H1 (cell line): ENCODE measurements around the gene MCF2L.

ENCODE experiments used
- CEBPB ChIP-seq: IDR thresholded peaks from 2 replicates; pipeline ENCODE4 v1.6.1; 2012; ENCODE audit warnings: low read depth, low read length
- EZH2 ChIP-seq: fragments of 200-600 bp; sonication (generic); IDR thresholded peaks from 2 replicates; pipeline ENCODE4 v1.7.1; 2012; ENCODE audit warnings: low read depth, mild to moderate bottlenecking, moderate library complexity, low read length, inconsistent platforms; ENCODE audit not compliant: severe bottlenecking
- POLR2A ChIP-seq, 2 experiments: IDR thresholded peaks; 1 replicate in 1 of 2; 2 replicates in 1 of 2; pipeline ENCODE4 v1.6.1; 2011; ENCODE audit warnings: low read depth in 2 of 2, low read length in 2 of 2, mild to moderate bottlenecking in 2 of 2; ENCODE audit errors: control extremely low read depth in 1 of 2
- RFX5 ChIP-seq: IDR thresholded peaks from 2 replicates; pipeline ENCODE4 v1.6.1; 2011; ENCODE audit warnings: low read depth, low read length, improper control_type of control experiment, borderline replicate concordance
- SRF ChIP-seq: IDR thresholded peaks from 2 replicates; pipeline ENCODE4 v1.6.1; 2011; ENCODE audit warnings: mild to moderate bottlenecking, low read depth, low read length, moderate library complexity
- ZNF274 ChIP-seq: IDR thresholded peaks from 2 replicates; pipeline ENCODE4 v1.7.0; 2012; ENCODE audit warnings: low read length, borderline replicate concordance; ENCODE audit errors: extremely low read depth
- TF ChIP-seq, protein P1 (sequence below), 3 experiments: IDR thresholded peaks; 1 replicate in 2 of 3; 2 replicates in 1 of 3; pipeline versions ENCODE4 v1.5.1 to v1.6.1; 2011; ENCODE audit warnings: low read length in 3 of 3, mild to moderate bottlenecking in 3 of 3, inconsistent platforms in 2 of 3, low read depth in 1 of 3, moderate library complexity in 1 of 3; ENCODE audit not compliant: insufficient read depth in 1 of 3; ENCODE audit errors: control extremely low read depth in 1 of 3
- TF ChIP-seq, protein P2 (sequence below): fragments of 300-600 bp; sonication (generic); IDR thresholded peaks from 2 replicates; pipeline ENCODE4 v1.7.1; 2012; ENCODE audit warnings: low read length, moderate library complexity, mild to moderate bottlenecking, inconsistent platforms; ENCODE audit not compliant: insufficient replicate concordance

DNA sequence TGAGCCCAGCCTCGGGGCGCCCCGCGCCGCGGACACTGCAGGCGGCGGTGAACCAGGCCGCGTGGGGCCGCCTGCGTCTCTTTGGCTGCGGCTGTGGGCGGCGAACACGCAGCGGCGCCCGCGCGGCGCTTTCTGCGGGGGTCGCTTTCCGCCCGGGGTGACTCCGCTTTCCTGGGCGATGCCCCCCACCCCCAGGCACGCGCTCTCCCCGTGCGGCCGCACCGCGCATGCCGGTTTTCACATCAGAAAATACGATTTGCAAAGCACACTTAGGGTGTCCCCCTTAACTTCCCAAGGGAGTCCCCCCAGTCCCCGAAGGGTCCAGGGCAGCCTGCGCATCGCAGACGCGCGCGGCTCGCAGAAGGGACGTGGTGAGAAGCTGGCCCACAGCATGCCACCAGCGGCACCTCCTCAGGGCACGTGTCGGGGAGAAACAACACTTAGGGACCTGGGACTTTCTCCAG lies 141.9 kb downstream of the MCF2L start:
- no peak for TF ChIP-seq SRF
- no peak for TF ChIP-seq POLR2A (IDR thresholded peaks at IDR 0.05; ENCODE audit: control extremely low read depth in 1 of 2, low read depth in 2 of 2, low read length in 2 of 2)
- TF ChIP-seq, protein P1, sequence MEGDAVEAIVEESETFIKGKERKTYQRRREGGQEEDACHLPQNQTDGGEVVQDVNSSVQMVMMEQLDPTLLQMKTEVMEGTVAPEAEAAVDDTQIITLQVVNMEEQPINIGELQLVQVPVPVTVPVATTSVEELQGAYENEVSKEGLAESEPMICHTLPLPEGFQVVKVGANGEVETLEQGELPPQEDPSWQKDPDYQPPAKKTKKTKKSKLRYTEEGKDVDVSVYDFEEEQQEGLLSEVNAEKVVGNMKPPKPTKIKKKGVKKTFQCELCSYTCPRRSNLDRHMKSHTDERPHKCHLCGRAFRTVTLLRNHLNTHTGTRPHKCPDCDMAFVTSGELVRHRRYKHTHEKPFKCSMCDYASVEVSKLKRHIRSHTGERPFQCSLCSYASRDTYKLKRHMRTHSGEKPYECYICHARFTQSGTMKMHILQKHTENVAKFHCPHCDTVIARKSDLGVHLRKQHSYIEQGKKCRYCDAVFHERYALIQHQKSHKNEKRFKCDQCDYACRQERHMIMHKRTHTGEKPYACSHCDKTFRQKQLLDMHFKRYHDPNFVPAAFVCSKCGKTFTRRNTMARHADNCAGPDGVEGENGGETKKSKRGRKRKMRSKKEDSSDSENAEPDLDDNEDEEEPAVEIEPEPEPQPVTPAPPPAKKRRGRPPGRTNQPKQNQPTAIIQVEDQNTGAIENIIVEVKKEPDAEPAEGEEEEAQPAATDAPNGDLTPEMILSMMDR (IDR thresholded peaks at IDR 0.05; ENCODE audit: control extremely low read depth in 1 of 3, insufficient read depth in 1 of 3, low read depth in 1 of 3, low read length in 3 of 3) = no peak
- TF ChIP-seq ZNF274 = no peak
- no peak for TF ChIP-seq RFX5
- no peak for TF ChIP-seq EZH2
- TF ChIP-seq, protein P2, sequence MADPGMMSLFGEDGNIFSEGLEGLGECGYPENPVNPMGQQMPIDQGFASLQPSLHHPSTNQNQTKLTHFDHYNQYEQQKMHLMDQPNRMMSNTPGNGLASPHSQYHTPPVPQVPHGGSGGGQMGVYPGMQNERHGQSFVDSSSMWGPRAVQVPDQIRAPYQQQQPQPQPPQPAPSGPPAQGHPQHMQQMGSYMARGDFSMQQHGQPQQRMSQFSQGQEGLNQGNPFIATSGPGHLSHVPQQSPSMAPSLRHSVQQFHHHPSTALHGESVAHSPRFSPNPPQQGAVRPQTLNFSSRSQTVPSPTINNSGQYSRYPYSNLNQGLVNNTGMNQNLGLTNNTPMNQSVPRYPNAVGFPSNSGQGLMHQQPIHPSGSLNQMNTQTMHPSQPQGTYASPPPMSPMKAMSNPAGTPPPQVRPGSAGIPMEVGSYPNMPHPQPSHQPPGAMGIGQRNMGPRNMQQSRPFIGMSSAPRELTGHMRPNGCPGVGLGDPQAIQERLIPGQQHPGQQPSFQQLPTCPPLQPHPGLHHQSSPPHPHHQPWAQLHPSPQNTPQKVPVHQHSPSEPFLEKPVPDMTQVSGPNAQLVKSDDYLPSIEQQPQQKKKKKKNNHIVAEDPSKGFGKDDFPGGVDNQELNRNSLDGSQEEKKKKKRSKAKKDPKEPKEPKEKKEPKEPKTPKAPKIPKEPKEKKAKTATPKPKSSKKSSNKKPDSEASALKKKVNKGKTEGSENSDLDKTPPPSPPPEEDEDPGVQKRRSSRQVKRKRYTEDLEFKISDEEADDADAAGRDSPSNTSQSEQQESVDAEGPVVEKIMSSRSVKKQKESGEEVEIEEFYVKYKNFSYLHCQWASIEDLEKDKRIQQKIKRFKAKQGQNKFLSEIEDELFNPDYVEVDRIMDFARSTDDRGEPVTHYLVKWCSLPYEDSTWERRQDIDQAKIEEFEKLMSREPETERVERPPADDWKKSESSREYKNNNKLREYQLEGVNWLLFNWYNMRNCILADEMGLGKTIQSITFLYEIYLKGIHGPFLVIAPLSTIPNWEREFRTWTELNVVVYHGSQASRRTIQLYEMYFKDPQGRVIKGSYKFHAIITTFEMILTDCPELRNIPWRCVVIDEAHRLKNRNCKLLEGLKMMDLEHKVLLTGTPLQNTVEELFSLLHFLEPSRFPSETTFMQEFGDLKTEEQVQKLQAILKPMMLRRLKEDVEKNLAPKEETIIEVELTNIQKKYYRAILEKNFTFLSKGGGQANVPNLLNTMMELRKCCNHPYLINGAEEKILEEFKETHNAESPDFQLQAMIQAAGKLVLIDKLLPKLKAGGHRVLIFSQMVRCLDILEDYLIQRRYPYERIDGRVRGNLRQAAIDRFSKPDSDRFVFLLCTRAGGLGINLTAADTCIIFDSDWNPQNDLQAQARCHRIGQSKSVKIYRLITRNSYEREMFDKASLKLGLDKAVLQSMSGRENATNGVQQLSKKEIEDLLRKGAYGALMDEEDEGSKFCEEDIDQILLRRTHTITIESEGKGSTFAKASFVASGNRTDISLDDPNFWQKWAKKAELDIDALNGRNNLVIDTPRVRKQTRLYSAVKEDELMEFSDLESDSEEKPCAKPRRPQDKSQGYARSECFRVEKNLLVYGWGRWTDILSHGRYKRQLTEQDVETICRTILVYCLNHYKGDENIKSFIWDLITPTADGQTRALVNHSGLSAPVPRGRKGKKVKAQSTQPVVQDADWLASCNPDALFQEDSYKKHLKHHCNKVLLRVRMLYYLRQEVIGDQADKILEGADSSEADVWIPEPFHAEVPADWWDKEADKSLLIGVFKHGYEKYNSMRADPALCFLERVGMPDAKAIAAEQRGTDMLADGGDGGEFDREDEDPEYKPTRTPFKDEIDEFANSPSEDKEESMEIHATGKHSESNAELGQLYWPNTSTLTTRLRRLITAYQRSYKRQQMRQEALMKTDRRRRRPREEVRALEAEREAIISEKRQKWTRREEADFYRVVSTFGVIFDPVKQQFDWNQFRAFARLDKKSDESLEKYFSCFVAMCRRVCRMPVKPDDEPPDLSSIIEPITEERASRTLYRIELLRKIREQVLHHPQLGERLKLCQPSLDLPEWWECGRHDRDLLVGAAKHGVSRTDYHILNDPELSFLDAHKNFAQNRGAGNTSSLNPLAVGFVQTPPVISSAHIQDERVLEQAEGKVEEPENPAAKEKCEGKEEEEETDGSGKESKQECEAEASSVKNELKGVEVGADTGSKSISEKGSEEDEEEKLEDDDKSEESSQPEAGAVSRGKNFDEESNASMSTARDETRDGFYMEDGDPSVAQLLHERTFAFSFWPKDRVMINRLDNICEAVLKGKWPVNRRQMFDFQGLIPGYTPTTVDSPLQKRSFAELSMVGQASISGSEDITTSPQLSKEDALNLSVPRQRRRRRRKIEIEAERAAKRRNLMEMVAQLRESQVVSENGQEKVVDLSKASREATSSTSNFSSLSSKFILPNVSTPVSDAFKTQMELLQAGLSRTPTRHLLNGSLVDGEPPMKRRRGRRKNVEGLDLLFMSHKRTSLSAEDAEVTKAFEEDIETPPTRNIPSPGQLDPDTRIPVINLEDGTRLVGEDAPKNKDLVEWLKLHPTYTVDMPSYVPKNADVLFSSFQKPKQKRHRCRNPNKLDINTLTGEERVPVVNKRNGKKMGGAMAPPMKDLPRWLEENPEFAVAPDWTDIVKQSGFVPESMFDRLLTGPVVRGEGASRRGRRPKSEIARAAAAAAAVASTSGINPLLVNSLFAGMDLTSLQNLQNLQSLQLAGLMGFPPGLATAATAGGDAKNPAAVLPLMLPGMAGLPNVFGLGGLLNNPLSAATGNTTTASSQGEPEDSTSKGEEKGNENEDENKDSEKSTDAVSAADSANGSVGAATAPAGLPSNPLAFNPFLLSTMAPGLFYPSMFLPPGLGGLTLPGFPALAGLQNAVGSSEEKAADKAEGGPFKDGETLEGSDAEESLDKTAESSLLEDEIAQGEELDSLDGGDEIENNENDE = no peak
- TF ChIP-seq CEBPB = no peak
